Keratinocyte (primary cell): ENCODE results near the gene POLD3.

Source experiments
- EZH2 ChIP-seq: IDR thresholded peaks from one replicate; pipeline ENCODE4 v1.6.1; 2012; ENCODE audit warnings: inconsistent platforms, mild to moderate bottlenecking, low read length, moderate library complexity
- TF ChIP-seq, protein P1 (sequence below), 3 experiments: IDR thresholded peaks in 1 of 3; conservative IDR thresholded peaks in 1 of 3; optimal IDR thresholded peaks in 1 of 3; 2 replicates in 2 of 3; 3 replicates in 1 of 3; pipeline versions ENCODE3 to v1.5.1; 2011; ENCODE audit warnings: low read length in 3 of 3, mild to moderate bottlenecking in 3 of 3, moderate library complexity in 2 of 3, control low read depth in 1 of 3, inconsistent platforms in 1 of 3; ENCODE audit not compliant: insufficient read depth in 2 of 3; ENCODE audit errors: extremely low read depth in 1 of 3

GRCh38 chr11:74615311-74615710 is 22.9 kb downstream of the POLD3 start:
- TF ChIP-seq, protein P1, sequence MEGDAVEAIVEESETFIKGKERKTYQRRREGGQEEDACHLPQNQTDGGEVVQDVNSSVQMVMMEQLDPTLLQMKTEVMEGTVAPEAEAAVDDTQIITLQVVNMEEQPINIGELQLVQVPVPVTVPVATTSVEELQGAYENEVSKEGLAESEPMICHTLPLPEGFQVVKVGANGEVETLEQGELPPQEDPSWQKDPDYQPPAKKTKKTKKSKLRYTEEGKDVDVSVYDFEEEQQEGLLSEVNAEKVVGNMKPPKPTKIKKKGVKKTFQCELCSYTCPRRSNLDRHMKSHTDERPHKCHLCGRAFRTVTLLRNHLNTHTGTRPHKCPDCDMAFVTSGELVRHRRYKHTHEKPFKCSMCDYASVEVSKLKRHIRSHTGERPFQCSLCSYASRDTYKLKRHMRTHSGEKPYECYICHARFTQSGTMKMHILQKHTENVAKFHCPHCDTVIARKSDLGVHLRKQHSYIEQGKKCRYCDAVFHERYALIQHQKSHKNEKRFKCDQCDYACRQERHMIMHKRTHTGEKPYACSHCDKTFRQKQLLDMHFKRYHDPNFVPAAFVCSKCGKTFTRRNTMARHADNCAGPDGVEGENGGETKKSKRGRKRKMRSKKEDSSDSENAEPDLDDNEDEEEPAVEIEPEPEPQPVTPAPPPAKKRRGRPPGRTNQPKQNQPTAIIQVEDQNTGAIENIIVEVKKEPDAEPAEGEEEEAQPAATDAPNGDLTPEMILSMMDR (optimal IDR thresholded peaks at IDR 0.05 in 1 of 3, IDR thresholded peaks at IDR 0.05 in 1 of 3, conservative IDR thresholded peaks at IDR 0.05 in 1 of 3; ENCODE audit: extremely low read depth in 1 of 3, insufficient read depth in 2 of 3, low read length in 3 of 3), result no peak
- no peak for TF ChIP-seq EZH2
